Stimulated activated CD4-positive, alpha-beta T cell treated with anti-CD3 and anti-CD28 coated beads, Interleukin-2, amount 100 ng/mL, for 24 hours (primary cell): ENCODE measurements around the gene TH.
A peak's percentile ranks its signal among the peaks of the same experiment; 100 is the strongest.
"Not testable (repeated sequence)": the region's sequence is repeated elsewhere in the genome, so short reads cannot be mapped to it uniquely, and the experiment has no call there.

Experiments used
- DNase-seq, 2 donors: peaks; one replicate each; pipeline ENCODE4 v3.0.0-alpha.2; 2020

TH gene

DNA sequence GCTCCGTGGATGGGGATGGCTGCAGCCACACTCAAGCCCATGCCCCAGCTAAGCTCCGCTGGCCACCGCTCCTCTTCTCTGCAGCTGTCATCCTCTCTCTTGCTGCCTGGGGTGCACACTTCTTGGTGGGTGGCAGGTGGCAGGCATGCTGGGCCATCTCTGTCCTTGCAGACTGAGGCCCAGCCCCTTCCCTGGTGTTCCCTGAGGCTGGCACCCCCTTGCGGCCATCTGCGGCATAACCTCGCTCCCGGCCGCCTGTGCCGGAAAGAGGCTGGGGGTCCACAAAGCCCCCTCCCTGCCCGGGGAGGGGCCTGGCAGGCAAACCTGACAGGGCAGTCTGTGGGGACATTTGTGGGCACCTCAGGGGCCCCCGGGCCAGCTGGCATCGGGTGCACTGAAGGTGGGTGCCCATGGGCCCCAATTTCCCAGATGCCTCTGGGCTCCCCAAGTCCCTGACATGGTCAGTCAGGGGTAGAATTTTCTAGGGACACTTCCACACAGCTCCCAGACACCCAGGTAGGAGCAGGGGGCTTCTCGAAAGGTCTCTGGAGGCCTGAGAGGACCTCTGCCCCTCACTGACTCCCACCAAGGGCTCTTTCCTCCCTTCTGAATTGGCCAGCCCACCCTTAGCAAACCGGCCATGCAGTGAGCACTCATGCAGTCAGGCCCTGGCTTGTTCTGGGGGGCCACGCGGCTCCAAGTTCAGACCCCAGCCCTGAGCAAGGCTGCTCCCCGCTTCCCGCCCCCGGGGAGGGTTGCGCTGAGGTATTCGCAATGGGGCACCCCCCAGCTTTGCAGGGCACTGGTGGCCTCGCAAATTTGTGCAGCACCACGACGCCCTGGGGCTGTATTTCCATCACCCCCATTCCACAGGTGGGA lies 23.5 kb upstream of the TH start:
- peak; percentile 69 to 71 for DNase-seq

DNA sequence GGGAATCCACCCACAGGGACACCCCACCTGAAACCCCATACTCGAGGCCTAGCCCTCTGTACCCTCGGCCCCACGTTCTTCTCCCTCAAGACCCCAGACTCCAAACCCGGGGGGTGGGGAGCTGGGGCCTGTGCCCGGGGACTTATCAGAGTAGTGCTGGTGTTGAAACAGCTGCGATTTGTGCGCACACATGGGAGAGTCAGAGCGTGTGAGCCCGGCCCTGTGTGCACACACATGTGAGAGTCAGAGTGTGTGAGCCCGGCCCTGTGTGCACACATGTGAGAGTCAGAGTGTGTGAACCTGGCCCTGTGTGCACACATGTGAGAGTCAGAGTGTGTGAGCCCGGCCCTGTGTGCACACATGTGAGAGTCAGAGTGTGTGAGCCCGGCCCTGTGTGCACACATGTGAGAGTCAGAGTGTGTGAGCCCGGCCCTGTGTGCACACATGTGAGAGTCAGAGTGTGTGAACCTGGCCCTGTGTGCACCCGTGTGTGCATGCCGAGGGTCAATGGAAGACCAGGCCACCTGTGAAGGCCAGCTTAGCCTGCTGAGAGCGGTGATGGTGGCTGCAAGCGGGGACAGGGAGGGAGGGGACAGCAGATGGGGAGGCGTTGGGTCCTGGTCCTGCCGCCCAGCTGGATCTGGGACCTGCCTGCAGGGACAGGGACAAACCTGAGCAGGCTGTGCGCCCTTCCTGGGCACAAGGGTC lies 22.4 kb upstream of the TH start:
- DNase-seq, result not testable (repeated sequence)

DNA sequence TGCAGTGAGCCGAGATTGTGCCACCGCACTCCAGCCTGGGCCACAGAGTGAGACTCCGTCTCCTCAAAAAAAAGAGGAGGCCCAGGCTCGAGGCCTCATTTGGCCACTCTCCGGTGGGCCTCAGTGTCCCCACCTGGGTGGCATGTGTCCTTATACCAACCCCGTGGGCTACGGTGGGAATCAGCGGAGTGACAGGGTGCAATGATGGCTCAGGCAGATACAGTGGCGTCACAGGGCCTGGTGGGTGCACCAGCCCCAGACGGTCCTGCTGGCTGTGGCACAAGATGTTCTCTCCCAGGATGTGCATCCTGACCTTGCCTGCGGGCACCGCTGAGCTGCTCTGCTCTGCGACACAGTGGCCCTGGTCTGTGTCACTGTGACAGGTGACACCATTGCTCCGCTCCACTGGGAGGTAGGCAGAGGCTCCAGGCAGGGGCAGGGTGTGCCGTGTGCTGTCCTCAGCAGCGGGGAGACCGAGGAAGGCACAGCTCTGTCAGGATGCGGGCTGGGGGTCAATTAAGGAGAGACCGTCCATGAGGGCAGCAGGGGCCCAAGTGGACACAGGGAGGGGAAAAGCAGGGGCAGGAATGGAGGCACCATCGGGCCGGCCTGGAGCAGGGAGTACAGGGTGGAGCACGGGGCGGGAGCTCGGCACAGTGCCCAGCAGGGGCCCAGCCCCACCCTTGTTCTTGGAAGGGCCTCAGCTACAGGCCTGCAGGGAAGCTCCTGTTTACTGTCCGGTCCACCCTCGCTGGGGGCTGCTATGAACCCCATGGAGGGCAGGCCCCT lies 21.7 kb upstream of the TH start:
- no peak for DNase-seq

DNA sequence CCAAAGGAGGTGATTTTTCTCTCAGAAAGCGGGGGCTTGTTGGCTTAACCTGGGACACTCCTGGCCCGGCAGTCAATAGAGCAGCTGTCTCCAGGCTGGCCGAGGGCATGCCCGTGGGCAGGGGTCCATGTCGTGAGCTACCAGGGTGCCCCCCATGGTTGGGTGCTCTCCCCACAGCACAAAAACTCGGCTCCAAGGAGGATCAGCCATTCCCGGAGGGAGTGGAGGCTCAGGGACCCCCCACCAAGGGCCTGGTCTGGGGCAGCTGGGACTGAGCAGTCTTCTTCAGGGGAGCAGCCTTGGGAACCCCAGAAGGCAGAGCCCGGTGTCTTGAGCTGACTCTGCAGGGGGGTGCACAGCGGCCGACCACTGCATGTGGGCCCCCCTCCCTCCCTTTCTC lies 20.8 kb upstream of the TH start:
- no peak for DNase-seq

DNA sequence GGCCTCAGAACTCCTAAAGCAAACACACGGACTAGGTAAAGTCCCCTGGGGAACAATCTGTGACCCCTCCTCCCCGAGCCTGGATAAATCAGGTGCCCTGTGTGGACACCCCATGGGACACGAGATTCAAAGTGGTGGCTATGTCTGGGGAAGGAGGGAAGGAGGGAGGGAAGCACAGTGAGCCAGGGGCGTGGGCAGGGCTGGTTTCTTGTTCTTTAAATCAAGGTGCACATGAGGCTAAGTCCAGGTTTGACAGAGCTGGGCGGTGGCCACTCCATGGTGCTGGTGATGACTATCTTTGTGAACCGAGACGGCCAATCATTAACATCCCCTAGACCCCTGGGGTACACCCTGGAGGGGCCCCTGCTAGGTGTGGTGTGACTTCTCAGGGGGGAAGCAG lies 20.3 kb upstream of the TH start:
- DNase-seq, result no peak

DNA sequence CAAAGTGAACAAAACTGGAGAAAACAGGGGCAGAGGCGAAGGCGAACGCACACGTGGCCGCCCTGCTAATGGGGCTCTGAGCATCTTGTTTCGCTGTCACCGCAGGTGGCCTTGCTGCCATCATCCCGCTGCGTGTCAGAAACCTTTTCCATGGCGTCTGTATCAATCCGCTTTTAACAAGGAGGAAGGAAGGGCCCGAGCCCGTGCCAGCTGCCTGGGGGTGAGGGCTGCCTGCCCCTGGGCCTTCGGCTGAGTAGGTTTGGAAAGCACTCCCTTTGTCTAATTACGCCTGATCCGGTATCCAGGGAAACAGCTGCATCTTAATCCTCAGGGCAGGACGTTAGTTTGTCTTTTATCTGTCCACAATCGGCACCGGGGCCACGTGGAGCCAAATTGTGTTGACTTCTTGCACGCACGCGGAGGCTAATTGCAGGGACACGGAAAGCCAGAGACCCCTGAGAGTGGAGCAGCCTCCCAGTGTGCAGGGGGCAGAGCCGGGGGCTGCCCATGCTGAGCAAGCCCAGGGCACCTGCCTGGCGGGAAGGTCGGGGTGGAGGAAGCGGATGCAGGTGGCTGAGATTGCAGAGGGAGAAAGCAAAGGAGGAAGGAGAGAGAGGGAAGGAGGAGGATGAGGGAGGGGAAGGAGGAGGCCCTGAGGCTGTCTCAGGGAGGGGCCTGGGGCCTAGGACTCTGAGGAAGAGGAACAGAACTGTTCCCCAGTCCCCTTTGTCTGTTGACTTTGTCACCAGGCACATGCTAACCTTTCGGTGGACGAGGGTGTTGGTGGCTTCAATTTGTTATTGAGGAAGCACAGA lies 19.2 kb upstream of the TH start:
- DNase-seq, result no peak

DNA sequence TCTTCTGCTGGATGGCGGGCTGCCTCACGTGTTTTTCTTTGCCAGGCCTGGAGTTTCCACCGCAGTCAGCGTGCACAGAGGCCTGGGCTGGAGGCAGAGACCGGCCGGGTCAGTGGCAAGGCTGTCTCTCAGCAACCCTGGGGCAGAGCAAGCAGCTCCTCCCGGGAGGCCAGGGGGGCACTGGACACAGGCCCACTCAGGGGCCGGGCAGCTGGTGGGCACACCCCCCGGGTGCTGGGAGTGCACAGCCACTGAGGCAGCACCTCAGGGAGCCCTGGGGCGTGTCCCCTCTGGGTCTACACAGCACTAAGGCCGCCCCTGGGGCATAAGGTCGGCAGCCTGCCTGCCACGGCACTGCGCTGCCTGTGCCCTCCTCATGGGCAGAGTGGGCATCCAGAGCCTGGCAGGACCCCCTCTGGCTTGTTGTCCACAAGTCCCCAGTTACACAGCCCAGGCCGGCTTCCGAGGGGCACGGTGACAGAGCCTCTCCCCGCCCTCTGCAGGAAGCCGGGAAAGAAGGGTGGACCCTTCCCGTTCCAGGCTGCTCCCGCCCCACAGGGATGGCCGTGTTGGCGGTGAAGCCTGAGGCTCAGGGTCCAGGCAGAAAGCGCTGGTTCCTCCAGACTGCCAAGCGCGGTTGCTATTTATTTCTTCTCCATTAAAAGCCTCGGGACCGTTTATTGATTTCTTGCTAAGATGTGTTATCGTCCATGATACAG lies 18.5 kb upstream of the TH start:
- no peak for DNase-seq

DNA sequence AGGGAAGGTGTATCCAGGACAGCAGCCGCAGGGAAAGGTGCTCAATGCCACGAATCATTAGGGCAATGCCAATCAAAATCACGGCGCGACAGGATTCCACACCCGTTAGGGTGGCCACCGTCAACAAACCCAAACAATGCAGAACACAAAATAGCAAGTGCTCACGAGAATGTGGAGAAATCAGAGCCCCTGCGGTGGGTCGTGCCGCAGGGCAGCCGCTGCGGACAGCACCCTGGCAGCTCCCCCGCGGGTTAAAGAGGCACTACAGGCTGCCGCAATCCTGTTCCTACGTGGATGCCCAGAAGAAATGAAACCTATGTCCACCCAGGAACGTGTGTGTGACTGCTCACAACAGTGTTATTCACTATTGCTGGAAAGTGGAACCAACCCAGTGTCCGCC lies 17.1 kb upstream of the TH start:
- no peak for DNase-seq

DNA sequence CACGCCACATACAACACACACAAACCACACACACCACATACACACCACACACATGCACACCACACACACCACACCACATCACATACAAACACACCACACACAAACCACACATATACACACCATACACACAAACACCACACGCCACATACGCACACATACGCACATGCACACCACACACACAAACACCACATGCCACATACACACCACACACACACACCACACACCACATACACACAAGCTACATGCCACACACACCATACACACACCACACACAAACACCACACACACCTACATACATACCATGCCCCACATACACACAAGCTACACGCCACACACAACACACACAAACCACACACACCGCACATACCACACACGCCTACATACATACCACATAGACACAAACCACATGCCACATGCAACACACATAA lies 15.7 kb upstream of the TH start:
- no peak for DNase-seq

DNA sequence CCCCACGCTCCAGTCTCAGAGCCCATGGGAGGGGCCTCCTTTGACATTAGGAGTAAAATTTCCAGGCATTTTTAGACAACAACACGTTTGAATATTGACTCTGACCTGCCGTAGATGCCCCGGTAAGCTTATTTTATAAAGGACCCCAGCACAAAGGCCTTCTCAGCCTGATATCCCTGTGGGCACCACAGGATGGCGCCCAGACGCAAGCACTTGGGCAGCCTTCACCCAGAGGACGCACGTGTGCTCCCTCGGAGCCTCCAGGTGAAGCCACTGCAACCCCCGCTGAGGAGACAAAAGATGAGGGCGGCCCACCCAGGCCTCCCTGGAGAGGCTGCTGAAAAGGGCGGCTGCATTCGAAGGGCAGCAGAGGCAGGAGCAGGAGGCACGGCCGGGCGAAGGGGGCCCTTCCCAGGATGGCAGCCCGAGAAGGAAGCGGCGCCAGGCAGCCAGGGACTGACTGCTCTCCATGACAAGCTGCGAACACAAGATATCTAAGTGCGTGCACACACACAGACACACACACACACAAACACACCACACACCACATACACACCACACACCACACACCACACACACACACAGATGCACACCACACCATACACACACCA lies 15.2 kb upstream of the TH start:
- DNase-seq, result peak; percentile 52 to 58

DNA sequence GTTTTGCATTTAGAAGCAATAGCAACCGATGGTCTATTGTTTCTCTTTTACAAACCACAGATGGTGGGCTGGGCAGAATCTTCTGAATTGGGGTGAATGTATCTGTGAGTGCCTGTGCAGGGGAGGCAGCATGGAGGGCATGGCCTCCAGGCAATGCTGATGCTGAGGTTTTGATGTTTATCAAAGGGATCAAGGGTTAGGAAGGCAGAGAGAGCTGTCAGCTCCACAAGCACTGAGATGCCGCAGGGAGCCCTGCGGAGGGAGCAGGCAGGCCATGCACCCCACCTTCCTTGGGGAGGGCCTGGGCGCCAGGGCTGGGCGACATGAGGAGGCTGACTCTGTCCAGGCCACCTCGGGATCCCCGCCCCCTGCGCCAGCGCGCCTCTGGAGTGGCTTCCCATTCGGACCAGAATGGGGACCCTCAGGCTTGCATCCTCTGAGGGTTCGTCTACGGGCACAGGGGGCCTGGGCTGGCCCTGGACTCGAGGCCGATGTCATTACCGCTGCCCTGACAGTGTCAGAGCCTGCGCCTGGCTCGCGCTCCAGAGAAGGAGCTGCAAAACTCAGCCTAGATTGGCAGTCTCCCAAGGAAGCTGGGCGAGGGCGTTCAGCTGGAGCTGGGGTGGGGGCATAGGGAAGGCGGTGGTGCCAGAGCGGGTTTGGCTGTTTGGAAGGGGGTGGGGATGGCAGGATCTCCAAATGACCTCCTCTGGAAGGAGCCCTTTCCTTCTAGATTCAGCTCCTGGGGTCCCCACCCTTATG lies 13.9 kb upstream of the TH start:
- DNase-seq, result no peak

DNA sequence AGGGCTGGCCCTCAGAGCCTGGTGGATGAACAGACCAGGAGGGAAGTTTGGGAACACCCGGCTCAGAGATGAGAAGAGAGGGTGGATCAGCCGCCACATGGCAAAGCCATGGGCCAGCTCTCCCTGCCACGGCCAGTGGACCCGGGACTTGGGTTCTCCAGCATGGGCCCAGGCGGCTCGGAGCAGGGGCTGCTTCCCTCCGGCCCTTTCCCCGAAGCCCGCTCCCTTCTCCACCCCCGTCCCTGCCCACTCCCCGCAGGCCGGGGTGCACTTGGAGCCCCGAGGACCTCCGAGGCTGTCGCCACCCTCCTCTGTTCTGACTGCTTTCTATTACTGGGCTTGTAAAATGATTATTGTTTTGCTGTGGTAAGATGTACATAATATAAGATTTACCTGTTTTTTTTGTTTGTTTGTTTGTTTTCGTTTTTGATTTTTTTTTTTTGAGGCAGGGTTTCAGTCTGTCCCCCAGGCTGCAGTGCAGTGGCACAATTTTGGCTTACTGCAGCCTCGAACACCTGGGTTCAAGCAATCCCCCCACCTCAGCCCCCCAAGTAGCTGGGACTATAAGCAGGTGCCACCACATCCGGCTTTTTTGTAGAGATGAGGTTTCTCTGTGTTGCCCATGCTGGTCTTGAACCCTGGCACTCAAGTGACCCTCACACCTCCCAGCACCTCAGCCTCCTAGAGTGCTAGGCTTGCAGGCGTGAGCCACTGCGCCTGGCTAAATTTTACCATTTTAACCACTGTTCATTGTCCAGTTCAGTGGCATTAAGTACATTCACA lies 11.3 kb upstream of the TH start:
- DNase-seq, result no peak

DNA sequence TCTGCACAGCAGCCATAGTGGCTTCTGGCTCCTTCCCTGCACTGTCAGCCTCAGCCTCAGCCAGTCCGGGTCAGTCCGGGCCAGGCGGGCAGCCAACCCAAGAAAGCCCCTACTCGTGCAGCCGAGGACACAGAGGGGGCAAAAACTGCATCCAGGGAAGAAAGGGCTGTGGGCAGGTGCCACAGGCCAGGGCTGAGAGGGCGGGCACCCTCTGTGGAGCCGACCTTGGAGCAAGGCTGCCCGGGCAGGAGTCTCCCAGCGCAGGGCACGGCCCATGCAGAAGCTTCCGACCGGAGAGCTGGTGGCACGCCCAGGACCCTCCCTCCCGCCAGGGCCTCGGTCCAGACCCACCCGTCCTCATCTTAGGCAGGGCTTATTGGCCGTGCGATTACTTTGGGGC lies 10.5 kb upstream of the TH start:
- DNase-seq, result no peak

DNA sequence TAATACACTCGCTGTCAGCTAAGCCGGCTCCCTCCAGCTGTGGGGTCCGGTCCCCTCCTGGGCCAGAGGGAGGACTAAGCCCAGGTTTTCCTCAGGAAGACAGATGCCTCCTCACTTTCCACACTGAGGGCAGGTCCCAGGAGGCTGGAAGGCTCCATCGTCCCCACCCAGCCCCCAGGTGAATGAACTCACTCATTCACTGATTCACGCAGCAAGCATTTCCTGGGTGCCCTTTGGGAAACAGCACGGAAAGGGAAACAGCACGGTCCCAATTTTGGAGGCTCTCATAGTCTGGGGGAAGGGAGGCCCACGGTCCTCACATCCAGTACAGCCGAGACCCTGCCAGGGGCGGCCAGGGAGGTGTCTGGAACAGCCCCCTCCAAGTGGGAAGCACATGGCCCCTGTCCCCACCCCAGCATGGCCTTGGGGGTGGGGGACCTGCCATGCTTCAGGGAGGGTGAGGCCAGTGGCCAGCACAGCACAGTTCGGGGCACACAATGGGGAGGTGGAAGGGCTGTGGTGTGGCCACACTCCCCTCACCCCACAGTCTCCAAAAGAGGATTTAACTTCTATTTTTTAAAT lies 9.3 kb upstream of the TH start:
- no peak for DNase-seq

DNA sequence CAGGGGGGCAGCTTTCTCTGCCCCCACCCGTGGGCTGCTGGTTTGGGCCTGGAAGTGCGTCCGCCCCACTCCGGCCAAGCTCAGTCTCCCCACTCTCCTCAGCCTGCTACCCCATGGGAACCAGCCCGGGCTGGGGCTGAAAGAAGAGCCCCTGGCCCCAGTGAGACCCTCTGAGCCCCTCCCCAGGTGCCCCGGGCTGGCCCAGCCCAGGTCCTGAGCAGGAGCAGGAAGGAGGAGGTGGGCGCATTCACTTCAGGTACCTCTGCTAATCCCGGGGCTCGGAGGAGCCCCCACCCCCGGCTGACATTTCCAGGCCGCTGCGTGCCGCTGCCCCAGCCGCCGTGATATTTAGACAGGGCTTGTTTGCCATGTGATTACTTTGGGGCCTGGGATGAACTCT lies 8.7 kb upstream of the TH start:
- DNase-seq, result no peak

DNA sequence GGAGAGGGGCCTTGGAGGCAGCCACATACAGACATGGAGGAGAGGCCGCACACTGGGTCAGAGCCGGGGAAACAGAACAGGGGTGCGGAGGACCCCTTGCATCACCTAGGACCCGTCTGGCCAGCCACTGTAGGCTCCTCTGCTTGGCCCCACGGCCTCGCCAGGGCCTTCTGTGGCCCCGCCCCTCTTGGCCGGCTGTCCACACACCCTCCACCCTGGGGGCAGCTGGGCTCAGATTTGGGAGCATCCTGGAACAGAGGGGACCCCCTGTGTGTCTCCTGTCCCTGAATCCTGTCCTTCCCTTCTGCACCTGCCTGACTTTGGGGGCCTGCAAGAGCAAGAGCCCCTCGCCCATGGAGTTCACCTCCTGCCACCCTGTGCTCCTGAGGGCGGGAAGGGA lies 7.9 kb upstream of the TH start:
- DNase-seq, result no peak

DNA sequence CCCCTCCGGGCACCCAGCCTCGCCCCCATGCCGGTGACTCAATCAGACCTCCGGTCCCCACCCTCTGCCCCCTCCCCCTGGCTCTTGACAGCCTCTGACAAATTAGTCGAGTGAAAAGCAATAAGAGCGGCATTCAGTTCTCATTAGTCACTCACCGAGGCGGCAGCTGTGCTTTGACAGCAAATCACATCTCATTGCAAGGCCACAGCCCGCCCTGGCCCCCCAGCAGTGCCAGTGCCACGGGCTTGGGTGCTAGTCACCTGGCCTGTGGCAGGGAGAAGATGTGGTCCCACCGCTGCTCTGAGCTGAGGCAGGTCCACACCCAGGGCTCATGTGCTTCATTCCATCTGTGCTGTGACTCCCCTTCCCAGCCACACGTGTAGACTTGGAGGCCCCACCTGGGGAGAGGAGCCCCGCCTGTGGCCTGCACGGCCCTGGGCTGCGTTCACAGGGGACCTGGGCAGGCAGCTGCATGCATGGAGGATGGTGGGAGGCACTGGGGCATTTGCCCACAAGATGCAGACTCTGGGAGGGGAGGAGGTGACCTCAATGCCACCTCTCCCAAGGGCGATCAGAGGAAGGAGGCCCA lies 7.4 kb upstream of the TH start:
- DNase-seq, result no peak

DNA sequence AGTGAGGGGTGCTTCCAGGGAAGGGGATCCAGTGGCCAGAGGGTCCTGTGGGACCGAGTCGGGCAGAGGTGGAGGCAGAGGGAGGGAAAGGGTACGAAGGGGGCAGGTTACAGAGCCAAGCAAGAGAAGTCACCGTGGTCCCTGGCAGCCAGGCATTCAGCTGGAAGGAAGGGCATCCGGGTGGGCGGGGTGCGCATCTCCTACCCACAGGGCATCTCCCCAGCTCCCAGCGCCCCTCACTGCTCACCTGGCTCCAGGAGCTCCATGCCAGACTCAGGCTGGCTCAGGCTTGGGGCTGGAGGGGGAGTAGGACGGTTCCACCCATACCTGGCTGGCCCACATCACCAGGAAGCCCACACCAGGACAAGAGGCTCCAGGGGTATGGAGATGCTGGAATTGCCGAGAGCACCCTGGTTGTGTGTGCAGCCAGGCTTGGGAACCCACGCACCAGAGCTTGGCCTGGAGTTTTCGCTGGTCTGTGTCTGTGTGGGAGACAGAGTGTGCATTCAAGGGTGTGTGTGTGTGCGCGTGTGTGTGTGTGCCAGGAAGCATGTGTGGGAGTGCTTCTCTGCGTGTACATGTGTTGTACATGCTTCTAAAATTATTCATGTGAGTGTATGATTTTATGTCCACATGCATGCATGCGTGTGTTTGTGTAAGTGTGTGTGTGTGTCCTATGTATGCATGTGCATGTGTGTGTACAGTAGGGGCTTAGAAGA lies 6.6 kb upstream of the TH start:
- not testable (repeated sequence) for DNase-seq
